Gastrocnemius medialis (tissue), 4 donors: ENCODE data around the gene CLK2.

ENCODE experiments used
- CTCF ChIP-seq, 5 experiments: fragments of 450-650 bp in 3 of 5; fragments of 200-600 bp in 2 of 5; sonication (generic) in 2 of 5; IDR thresholded peaks in 4 of 5; conservative IDR thresholded peaks in 1 of 5; 1 replicate in 4 of 5; 2 replicates in 1 of 5; pipeline ENCODE4 v1.5.1; 2016 to 2019; ENCODE audit warnings: antibody characterized with exemption in 5 of 5, mild to moderate bottlenecking in 3 of 5, moderate library complexity in 3 of 5
- POLR2A ChIP-seq, 2 donors: fragments of 450-650 bp; IDR thresholded peaks; one replicate each; pipeline ENCODE4 v1.6.1; 2017; ENCODE audit warnings: antibody characterized with exemption in 2 of 2, mild to moderate bottlenecking in 2 of 2, moderate library complexity in 2 of 2

GRCh38 chr1:155322571-155322952, 49.3 kb upstream of the CLK2 start:
- TF ChIP-seq CTCF (IDR thresholded peaks at IDR 0.05 in 4 of 5, conservative IDR thresholded peaks at IDR 0.05 in 1 of 5) = no peak
- TF ChIP-seq POLR2A (IDR thresholded peaks at IDR 0.05) = no peak
